Transverse colon (tissue), 4 donors: Measurements from ENCODE around the gene TEKT2. TPM values are rescaled to one million over a fixed set of nuclear protein-coding genes. Genes with fewer than 3 reads are reported as not detected.

Source experiments
- DNase-seq: peaks from one replicate; pipeline ENCODE4 v3.0.0-alpha.2; 2019
- H3K27ac ChIP-seq, 4 donors: fragments of 200-600 bp; sonication (generic); 2 replicates each; pipeline ENCODE4 v1.5.1; 2016 to 2018; ENCODE audit warnings: inconsistent platforms in 4 of 4
- H3K27me3 ChIP-seq: fragments of 200-600 bp; sonication (generic); 2 replicates; pipeline ENCODE4 v1.5.1; 2017; ENCODE audit warnings: inconsistent platforms
- H3K36me3 ChIP-seq, 4 donors: fragments of 200-600 bp; sonication (generic); 2 replicates each; pipeline ENCODE4 v1.5.1; 2017 to 2019; ENCODE audit warnings: inconsistent platforms in 4 of 4
- H3K4me1 ChIP-seq, 4 donors: fragments of 200-600 bp; sonication (generic); 2 replicates each; pipeline ENCODE4 v1.5.1; 2017 to 2020; ENCODE audit warnings: inconsistent platforms in 4 of 4
- H3K4me3 ChIP-seq, 4 donors: fragments of 200-600 bp; sonication (generic); 1 replicate in 1 of 4; 2 replicates in 3 of 4; pipeline versions ENCODE4 v1.5.1 to v1.6.1; 2017 to 2019; ENCODE audit warnings: inconsistent platforms in 4 of 4
- H3K9me3 ChIP-seq, 2 donors: fragments of 200-600 bp; sonication (generic); 2 replicates each; pipeline ENCODE4 v1.5.1; 2017 to 2019; ENCODE audit warnings: inconsistent platforms in 2 of 2
- EP300 ChIP-seq: sonication (generic); formaldehyde crosslinking; IDR thresholded peaks from one replicate; pipeline ENCODE4 v1.6.1; 2017; ENCODE audit warnings: antibody characterized with exemption, low read depth
- POLR2A ChIP-seq: fragments of 450-650 bp; IDR thresholded peaks from one replicate; pipeline ENCODE4 v1.6.1; 2016; ENCODE audit warnings: antibody characterized with exemption, mild to moderate bottlenecking, moderate library complexity
- POLR2AphosphoS5 ChIP-seq, 3 donors: sonication (generic); formaldehyde crosslinking; IDR thresholded peaks; one replicate each; pipeline ENCODE4 v1.6.1; 2016; ENCODE audit warnings: antibody characterized with exemption in 3 of 3
- WGBS, 2 donors: methylation state at CpG; one replicate each; pipeline ENCODE4 v1.1.5; 2018; ENCODE audit warnings: low coverage in 1 of 2; 5-methylcytosine and 5-hydroxymethylcytosine counted together
- in situ Hi-C, 4 donors: fragments of 200-750 bp; cut with MboI; loops; one replicate each; pipeline versions ENCODE4 v1.15.0 to v1.15.1; 2017; ENCODE audit warnings: low sequenced_read_pairs in 3 of 4, low pct_ligation_motif_present in 1 of 4, low pct_unique_long_range_greater_than_20kb in 1 of 4
- intact Hi-C: fragments of 100-400 bp; cut with DNase I; formaldehyde crosslinking; loops from one replicate; pipeline ENCODE4 v1.15.1; 2023; ENCODE audit warnings: low total_unique reads
- total RNA-seq, 4 donors: library from RNA; depleted of rRNA; stranded (reverse); fragments of >200 nt; gene quantifications; one replicate each; pipeline ENCODE4 v1.1.0, GENCODE V29; 2016
- TF ChIP-seq, protein P1 (sequence below), 5 experiments: fragments of 200-600 bp in 3 of 5; fragments of 450-650 bp in 2 of 5; sonication (generic) in 3 of 5; IDR thresholded peaks; 1 replicate in 2 of 5; 2 replicates in 3 of 5; pipeline ENCODE4 v1.5.1; 2016 to 2017; ENCODE audit warnings: antibody characterized with exemption in 5 of 5, inconsistent platforms in 3 of 5, mild to moderate bottlenecking in 2 of 5, moderate library complexity in 1 of 5

The TEKT2 gene
- total RNA-seq, 4 donors from 2014 or later = not detected

DNA sequence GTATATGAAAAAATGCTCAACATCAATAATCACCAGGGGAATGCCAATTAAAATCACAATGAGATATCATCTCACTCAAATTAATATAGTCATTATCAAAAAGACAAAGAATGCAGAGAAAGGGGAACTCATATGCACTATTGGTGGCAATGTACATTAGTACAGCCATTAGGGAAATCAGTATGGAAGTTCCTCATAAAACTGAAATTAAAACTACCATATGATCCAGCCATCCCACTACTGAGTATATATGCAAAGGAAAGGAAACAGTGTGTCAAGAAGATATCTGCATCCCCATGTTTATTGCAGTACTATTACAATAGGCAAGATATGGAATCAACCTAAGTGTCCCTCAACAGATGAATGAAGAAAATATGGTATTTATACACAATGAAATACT lies 32.1 kb upstream of the TEKT2 start:
- Histone ChIP-seq H3K9me3 (no peaks in the 10 kb centered on the region), H3K4me1 (no peaks in the 10 kb centered on the region), H3K27me3 (no peaks in the 10 kb centered on the region), H3K36me3 (peaks cover 0 to 22% (median 8%) of the 10 kb centered on the region in 4 donors), H3K27ac (no peak overlapping the region), H3K4me3 (no peak overlapping the region)
- no peak for TF ChIP-seq EP300
- TF ChIP-seq POLR2A = no peak
- TF ChIP-seq POLR2AphosphoS5 (IDR thresholded peaks at IDR 0.05) = no peak
- TF ChIP-seq, protein P1, sequence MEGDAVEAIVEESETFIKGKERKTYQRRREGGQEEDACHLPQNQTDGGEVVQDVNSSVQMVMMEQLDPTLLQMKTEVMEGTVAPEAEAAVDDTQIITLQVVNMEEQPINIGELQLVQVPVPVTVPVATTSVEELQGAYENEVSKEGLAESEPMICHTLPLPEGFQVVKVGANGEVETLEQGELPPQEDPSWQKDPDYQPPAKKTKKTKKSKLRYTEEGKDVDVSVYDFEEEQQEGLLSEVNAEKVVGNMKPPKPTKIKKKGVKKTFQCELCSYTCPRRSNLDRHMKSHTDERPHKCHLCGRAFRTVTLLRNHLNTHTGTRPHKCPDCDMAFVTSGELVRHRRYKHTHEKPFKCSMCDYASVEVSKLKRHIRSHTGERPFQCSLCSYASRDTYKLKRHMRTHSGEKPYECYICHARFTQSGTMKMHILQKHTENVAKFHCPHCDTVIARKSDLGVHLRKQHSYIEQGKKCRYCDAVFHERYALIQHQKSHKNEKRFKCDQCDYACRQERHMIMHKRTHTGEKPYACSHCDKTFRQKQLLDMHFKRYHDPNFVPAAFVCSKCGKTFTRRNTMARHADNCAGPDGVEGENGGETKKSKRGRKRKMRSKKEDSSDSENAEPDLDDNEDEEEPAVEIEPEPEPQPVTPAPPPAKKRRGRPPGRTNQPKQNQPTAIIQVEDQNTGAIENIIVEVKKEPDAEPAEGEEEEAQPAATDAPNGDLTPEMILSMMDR (IDR thresholded peaks at IDR 0.05) = no peak
- no peak for DNase-seq
- intact Hi-C loops (no loop called here), in situ Hi-C loops (no loop called here)

DNA sequence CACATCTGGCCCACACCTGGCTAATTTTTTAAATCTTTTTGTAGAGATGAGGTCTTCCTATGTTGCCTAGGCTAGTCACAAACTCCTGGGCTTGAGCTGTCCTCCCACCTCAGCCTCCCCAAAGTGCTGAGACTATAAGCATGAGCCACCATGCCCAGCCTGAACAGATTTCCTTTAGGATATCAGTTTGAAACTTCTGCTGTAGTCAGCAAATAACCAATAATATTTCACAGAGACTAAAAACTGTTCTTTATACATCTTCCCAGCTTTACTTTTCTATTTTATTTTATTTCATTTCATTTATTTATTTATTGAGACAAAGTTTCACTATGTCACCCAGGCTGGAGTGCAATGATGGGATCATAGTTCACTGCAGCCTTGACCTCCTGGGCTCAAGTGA lies 29.9 kb upstream of the TEKT2 start:
- TF ChIP-seq POLR2AphosphoS5 (IDR thresholded peaks at IDR 0.05) (no peak), EP300 (no peak)
- DNase-seq = no peak
- H3K9me3 ChIP-seq = no peaks in the 10 kb centered on the region
- H3K27me3 ChIP-seq = no peaks in the 10 kb centered on the region
- intact Hi-C loops = no loop called here
- H3K36me3 ChIP-seq = peaks cover 0 to 14% (median 2%) of the 10 kb centered on the region in 4 donors
- no peak overlapping the region for H3K4me3 ChIP-seq
- H3K4me1 ChIP-seq = no peaks in the 10 kb centered on the region
- in situ Hi-C loops = no loop called here
- H3K27ac ChIP-seq = no peak overlapping the region

DNA sequence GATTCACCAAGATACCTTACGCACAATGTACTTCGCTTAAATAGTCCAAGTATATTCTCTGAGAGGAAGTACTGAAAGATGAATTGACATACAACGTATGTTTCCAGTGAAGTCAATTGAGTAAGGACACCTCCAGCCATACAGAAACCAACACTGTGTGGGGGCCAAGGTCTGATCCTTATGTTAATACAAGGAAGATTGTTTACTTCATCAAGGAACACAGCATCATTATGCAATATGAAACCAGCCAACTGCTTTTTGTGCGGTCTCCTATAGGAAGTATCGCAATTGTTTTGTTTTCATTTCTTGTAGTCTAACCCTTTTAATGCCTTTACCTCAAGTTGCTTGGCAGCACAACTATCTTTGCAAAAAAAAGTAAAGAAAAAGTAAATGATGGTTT lies 28.2 kb upstream of the TEKT2 start:
- Histone ChIP-seq H3K36me3 (peaks cover 0 to 14% (median 2%) of the 10 kb centered on the region in 4 donors), H3K4me1 (no peaks in the 10 kb centered on the region), H3K4me3 (no peak overlapping the region), H3K27ac (no peak overlapping the region), H3K27me3 (no peaks in the 10 kb centered on the region), H3K9me3 (no peaks in the 10 kb centered on the region)
- in situ Hi-C loops (no loop called here), intact Hi-C loops (no loop called here)
- 89 to 90% methylated on average over 5 of the region's 5 CpGs for WGBS, 2 donors
- no peak for DNase-seq
- TF ChIP-seq POLR2A = no peak
- TF ChIP-seq, protein P1 (IDR thresholded peaks at IDR 0.05) = no peak
- TF ChIP-seq POLR2AphosphoS5 (IDR thresholded peaks at IDR 0.05) = no peak
- TF ChIP-seq EP300 = no peak

DNA sequence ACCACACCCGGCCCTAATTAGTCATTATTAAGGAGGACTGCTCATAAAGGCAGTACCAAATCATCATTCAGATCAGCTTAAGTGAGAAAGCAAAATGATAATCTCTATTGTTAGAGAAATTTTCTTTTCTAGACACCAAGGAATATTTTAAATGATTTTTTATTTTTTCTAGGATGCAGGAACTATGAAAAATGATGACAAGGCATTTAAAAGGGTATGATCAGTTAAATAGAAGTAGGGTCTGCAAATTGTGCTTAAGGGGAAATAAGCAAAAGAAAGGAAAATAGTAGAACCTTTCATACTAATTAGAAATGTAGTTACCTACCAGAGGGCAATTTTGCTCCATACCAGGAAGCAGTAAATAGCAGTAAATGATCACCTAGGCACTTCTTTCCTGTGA lies 21.6 kb upstream of the TEKT2 start:
- TF ChIP-seq POLR2A = no peak
- TF ChIP-seq, protein P1 (IDR thresholded peaks at IDR 0.05) = no peak
- no peak for TF ChIP-seq EP300
- TF ChIP-seq POLR2AphosphoS5 (IDR thresholded peaks at IDR 0.05) = no peak
- in situ Hi-C loops = no loop called here
- Histone ChIP-seq H3K27me3 (no peaks in the 10 kb centered on the region), H3K4me3 (no peak overlapping the region), H3K9me3 (no peaks in the 10 kb centered on the region), H3K27ac (no peak overlapping the region), H3K36me3 (no peaks in the 10 kb centered on the region), H3K4me1 (no peaks in the 10 kb centered on the region)
- intact Hi-C loops = no loop called here
- 95 to 100% methylated on average over 1 of the region's 1 CpG for WGBS, 2 donors
- DNase-seq = no peak

DNA sequence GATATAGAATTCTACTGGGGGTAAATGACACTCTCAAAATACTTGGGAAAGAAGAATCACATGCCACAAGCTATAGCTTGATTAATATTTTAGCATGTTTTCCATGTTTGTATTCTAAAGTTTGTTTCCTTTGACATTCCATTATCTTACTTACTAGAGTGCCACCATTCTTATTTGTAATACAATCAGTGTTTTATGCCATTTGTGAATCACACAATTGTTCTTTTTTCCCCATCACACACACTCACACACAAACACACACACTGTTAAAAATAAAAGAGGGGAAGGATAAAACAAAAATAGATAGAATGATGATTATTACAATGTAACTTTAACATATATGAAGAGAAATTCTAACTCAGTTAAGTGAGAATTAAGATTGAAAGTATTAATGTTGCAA lies 16.0 kb upstream of the TEKT2 start:
- TF ChIP-seq POLR2AphosphoS5 (IDR thresholded peaks at IDR 0.05) (no peak), POLR2A (no peak), EP300 (no peak)
- TF ChIP-seq, protein P1 (IDR thresholded peaks at IDR 0.05) = no peak
- Histone ChIP-seq H3K27me3 (no peaks in the 10 kb centered on the region), H3K36me3 (no peaks in the 10 kb centered on the region), H3K27ac (no peak overlapping the region), H3K9me3 (no peaks in the 10 kb centered on the region), H3K4me1 (no peaks in the 10 kb centered on the region), H3K4me3 (no peak overlapping the region)
- no peak for DNase-seq
- in situ Hi-C loops = no loop called here
- intact Hi-C loops = no loop called here
